Frontal cortex (tissue), 4 donors: ENCODE measurements around the gene SEC22A. TPM values are rescaled to one million over a fixed set of nuclear protein-coding genes. Genes with fewer than 3 reads are reported as not detected.
A peak's percentile ranks its signal among the peaks of the same experiment; 100 is the strongest.

Source experiments
- DNase-seq, 2 donors: peaks; one replicate each; pipeline ENCODE4 v3.0.0; 2012; ENCODE audit warnings: low spot score in 2 of 2
- FAIRE-seq: peaks from 2 replicates; lab custom pipeline; 2012; peaks lifted over from hg19 to GRCh38; lab: Jason Lieb, UNC
- total RNA-seq: library from RNA; depleted of rRNA; stranded (reverse); fragments of >200 nt; gene quantifications from one replicate; pipeline ENCODE4 v1.2.3, GENCODE V29; 2014
- donor health status: control.
- donor health status: control.
- donor health status: control.

SEC22A gene
- total RNA-seq, 1 donor from 2014 or later, result 65.2 TPM

GRCh38 chr3:123285066-123285465 lies 83.3 kb downstream of the SEC22A start:
- peak in 1 of 2 donors; percentile 2 for DNase-seq
- FAIRE-seq, result no peak

GRCh38 chr3:123285479-123285878 lies 83.7 kb downstream of the SEC22A start:
- DNase-seq, result no peak
- no peak for FAIRE-seq

GRCh38 chr3:123285931-123286307 lies 84.2 kb downstream of the SEC22A start:
- FAIRE-seq, result no peak

GRCh38 chr3:123286308-123287023 lies 84.7 kb downstream of the SEC22A start:
- no peak for FAIRE-seq
- DNase-seq, result peak in 1 of 2 donors; percentile 59

More at GRCh38 chr3:123285931-123286307, 84.2 kb downstream of the SEC22A start:
- DNase-seq, result no peak

GRCh38 chr3:123287051-123287961 lies 85.6 kb downstream of the SEC22A start:
- FAIRE-seq (no peak), DNase-seq (no peak)

GRCh38 chr3:123287962-123288302 lies 86.2 kb downstream of the SEC22A start:
- no peak for FAIRE-seq
- no peak for DNase-seq

GRCh38 chr3:123289391-123290106 lies 87.8 kb downstream of the SEC22A start:
- DNase-seq, result no peak
- no peak for FAIRE-seq

- FAIRE-seq (no peak), DNase-seq (no peak)
Measured at GRCh38 chr3:123290107-123290930, 88.6 kb downstream of the SEC22A start.

- DNase-seq (no peak), FAIRE-seq (no peak)
Measured at GRCh38 chr3:123290962-123291361, 89.2 kb downstream of the SEC22A start.

- DNase-seq (no peak), FAIRE-seq (no peak)
Measured at GRCh38 chr3:123291404-123291803, 89.7 kb downstream of the SEC22A start.

- FAIRE-seq (no peak), DNase-seq (no peak)
Measured at GRCh38 chr3:123292321-123293310, 90.9 kb downstream of the SEC22A start.

- DNase-seq (no peak), FAIRE-seq (no peak)
Measured at GRCh38 chr3:123294296-123294938, 92.7 kb downstream of the SEC22A start.

- DNase-seq (no peak), FAIRE-seq (no peak)
Measured at GRCh38 chr3:123295171-123295900, 93.6 kb downstream of the SEC22A start.

GRCh38 chr3:123295901-123296250 lies 94.1 kb downstream of the SEC22A start:
- DNase-seq (no peak), FAIRE-seq (no peak)

- FAIRE-seq (no peak), DNase-seq (no peak)
Measured at GRCh38 chr3:123296261-123296660, 94.5 kb downstream of the SEC22A start.

- no peak for DNase-seq
- FAIRE-seq, result no peak
Measured at GRCh38 chr3:123296836-123297626, 95.3 kb downstream of the SEC22A start.

- FAIRE-seq (no peak), DNase-seq (no peak)
Measured at GRCh38 chr3:123297627-123297899, 95.8 kb downstream of the SEC22A start.
